Fibroblast of skin of abdomen (primary cell): Measurements from ENCODE around the gene RGS19. TPM values are rescaled to one million over a fixed set of nuclear protein-coding genes. Genes with fewer than 3 reads are reported as not detected.
"Not testable (repeated sequence)": the region's sequence is repeated elsewhere in the genome, so short reads cannot be mapped to it uniquely, and the experiment has no call there.

ENCODE experiments used
- DNase-seq: peaks from one replicate; pipeline ENCODE4 v3.0.0-alpha.2; 2013
- polyA plus RNA-seq, 2 experiments: library from polyadenylated mRNA; unstranded; fragments of 120-200 nt; gene quantifications; one replicate each; pipeline ENCODE4 v1.2.1, GENCODE V29; 2013; ENCODE audit not compliant: insufficient read length in 2 of 2

Gene RGS19
- polyA plus RNA-seq (2013, experiment 1 of 2; ENCODE audit: insufficient read length), result 12.7 TPM
- 16.1 TPM for polyA plus RNA-seq (2013, experiment 2 of 2; ENCODE audit: insufficient read length)

GRCh38 chr20:64079273-64080012 is at the start of gene RGS19:
RGS19 (minus strand) TSS chr20:64079518; CDS start chr20:64076886, 2,632 bp downstream.
- peak; percentile 72 for DNase-seq

- DNase-seq, result not testable (repeated sequence)
These were observed 44.2 kb upstream of the RGS19 start for GRCh38 chr20:64123517-64123916.

DNA sequence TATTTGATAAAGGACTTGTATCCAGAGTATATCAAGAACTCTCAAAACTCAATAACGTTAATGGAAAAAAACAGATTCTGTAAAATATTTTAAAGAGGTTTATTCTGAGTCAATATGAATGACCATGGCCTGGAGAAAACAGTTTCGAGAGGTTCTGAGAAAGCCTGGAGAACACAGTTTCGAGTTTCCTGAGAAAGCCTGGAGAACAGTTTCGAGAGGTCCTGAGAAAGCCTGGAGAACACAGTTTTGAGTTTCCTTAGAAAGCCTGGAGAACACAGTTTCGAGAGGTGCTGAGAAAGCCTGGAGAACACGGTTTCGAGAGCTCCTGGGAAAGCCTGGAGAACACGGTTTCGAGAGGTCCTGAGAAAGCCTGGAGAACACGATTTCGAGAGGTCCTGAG is 43.6 kb upstream of the RGS19 start:
- DNase-seq, result not testable (repeated sequence)

- DNase-seq, result no peak
These were observed 42.3 kb upstream of the RGS19 start for GRCh38 chr20:64121586-64121985.

DNA sequence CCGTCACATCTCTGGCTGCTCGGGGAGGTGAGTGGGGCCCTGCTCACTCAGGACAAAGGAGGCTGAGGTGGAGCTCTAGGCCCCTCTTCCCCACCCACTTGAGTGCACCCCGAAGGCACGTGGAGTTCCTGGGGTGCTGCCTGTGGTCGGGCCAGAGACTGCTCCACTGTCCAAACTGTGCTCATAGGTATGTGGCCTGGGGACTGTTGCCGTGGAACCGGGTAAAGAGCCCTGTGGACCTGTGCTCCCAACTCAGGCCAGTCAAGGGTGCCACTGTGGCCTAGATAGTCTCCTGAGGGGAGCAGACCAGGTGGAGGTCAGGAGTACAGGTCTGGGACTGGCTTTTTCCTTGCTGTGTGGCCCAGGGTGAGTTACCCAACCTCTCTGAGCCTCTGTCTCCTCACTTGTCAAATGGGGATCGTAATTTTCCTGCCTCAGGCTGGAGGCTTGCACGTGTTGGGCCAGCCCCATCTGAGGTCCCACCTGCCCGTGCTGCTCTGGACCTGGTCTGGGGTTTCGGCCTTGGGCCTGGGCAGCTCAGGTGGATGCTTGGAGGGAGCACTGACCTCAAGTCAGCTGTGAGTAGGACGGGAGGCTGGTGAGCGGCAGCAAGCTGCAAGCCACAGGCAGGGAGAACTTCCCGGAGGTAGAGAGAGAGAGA is 40.5 kb upstream of the RGS19 start:
- no peak for DNase-seq

GRCh38 chr20:64119301-64119680 is 40.0 kb upstream of the RGS19 start:
- no peak for DNase-seq

- DNase-seq, result not testable (repeated sequence)
These were observed 38.1 kb upstream of the RGS19 start for GRCh38 chr20:64117432-64117777.

GRCh38 chr20:64116541-64117431 is 37.5 kb upstream of the RGS19 start:
- DNase-seq, result no peak

DNA sequence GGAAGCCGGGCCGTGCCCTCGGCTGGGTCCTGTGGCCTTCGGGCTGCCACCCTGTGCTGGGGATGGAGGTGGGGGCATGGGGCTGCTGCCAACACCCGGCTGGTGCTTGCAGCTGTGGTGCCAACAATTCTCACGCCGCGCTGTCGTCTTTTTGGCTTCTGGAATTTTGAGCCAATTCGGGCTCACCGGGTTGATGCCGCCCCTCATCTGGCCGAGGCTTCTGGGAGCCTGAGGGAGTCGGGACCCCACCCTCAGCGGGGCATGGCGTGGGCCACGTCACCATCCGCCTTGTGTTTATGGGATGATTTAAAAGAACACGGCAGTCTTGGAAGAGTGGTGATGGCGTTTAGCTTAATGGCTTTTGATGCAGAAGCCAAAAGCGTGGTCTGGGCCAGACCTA is 36.7 kb upstream of the RGS19 start:
- no peak for DNase-seq

GRCh38 chr20:64115171-64115911 is 36.0 kb upstream of the RGS19 start:
- DNase-seq, result no peak

- no peak for DNase-seq
These were observed 35.1 kb upstream of the RGS19 start for GRCh38 chr20:64114356-64114971.

DNA sequence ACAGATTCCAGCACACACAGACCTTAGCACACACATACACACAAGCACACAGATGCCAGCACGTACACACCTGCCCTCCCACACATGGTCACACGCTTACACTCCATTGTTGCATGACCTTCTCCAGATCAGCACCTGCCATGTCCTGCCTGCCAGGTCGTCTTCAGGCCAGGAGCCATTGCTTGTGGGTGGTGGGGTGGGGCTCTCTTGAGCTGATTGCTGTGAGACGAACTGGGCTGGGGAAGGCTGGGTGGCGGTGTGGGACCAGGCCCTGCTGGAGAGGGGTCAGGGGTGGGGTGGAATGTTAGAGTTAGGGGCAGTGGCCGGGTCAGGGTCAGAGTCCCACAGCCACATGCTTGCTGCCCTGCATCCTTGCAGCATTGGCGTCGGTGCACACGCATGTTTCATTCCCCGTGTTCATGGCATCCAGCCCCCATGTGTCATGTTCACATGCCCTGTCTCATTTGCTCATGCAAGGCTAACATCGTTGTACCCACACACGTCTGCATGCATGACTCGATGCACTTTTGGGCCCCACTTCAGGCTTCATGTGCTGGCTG is 34.6 kb upstream of the RGS19 start:
- no peak for DNase-seq

GRCh38 chr20:64113444-64113775 is 34.1 kb upstream of the RGS19 start:
- no peak for DNase-seq

DNA sequence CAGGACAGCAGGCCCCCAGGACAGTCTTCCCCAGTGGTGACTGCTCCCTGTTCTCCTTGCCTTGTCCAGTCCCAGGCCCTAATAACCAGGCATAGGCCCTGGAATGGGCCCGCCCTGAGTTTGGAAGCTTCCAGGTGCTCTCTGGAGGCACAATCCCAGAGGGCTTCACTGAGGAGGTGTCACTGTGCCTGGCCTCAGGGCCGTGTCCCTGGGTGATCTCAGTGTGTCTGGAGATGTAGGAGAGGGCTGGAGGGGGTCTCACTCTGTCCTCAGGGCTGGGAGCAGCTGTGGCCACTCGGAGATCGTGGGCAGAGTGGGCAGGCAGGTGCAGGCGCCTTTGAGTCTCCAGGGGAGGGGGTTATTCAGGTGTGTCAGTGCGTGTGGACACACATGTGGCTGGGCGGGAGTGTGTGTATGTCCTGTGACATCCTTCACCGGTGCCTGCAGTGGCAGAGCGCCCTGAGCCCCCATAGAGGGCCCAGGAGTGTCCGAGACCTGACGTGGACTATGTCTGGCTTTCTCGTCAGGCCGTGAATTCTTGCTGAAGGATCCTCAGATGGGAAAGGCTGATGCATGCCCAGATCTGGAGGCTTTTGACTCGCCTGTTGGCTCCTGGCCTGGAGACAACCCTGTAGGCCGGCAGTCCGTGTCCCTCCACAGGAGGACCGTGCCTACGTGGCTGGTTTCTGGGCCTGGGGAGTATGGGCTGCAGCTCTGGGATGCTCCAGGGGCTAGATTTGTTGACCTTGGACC is 33.5 kb upstream of the RGS19 start:
- DNase-seq, result no peak

- DNase-seq, result no peak
These were observed 32.7 kb upstream of the RGS19 start for GRCh38 chr20:64111841-64112641.

- DNase-seq, result no peak
These were observed 31.2 kb upstream of the RGS19 start for GRCh38 chr20:64110411-64111068.

DNA sequence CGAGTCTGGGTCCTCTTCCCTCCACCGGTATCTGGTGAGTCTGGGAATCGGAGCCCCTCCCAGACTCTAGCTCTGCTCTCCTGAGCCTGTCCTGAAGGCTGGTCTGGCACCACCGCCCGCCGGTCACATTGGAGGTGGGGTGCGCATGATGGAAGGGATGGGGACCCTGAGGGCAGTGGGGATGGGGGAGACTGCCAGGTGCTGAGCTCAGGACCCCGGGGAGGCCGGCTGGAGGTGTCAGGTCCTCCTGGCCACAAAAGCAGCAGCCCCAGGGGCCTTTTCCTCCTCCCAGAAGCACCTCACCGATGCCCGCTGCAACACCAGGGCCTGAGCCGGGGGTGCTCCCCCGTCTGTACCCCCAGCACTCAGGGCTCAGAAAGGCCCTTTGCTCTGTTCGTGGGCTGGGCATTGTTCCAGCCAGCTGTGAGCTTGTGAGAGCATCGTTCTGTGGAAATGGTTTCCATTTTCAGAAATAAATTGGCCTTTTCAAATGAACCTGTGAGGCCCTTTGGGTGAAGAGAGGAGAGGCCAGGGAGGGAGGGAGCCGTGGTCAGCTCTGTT is 30.6 kb upstream of the RGS19 start:
- no peak for DNase-seq

GRCh38 chr20:64108731-64109681 is 29.7 kb upstream of the RGS19 start:
- DNase-seq, result no peak
